ENCODE measurements around the gene OR3A1. TPM values are rescaled to one million over a fixed set of nuclear protein-coding genes. Genes with fewer than 3 reads are reported as not detected.
"Not testable (repeated sequence)": the region's sequence is repeated elsewhere in the genome, so short reads cannot be mapped to it uniquely, and the experiment has no call there.

OR3A1 gene
- total and polyA plus RNA-seq, 2 of the 8 experiments (the other 6 are each of a cell fraction or from before 2014, with no cell fraction given) = not detected

DNA sequence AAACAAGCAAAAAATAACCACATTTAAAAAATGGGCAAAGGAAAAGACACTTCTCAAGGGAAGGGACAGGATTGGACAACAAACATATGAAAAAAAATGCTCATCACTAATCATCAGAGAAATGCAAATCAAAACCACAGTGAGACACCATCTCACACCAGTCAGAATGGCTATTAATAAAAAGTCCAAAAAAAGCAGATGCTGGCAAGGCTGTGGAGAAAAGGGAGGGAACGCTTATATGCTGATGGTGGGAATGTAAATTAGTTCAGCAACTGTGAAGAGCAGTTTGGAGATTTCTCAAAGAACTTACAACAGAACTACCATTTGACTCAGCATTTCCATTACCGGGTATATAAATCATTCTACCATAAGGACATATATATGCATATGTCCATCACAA lies 49.1 kb downstream of the OR3A1 start:
- not testable (repeated sequence) for H4K5ac ChIP-seq (ENCODE audit: insufficient read length, low read depth, low read length); H3K36me3 ChIP-seq (ENCODE audit: control insufficient read depth in 2 of 4, insufficient read depth in 4 of 4, low read length in 3 of 4); H2BK20ac ChIP-seq (ENCODE audit: low read length)

DNA sequence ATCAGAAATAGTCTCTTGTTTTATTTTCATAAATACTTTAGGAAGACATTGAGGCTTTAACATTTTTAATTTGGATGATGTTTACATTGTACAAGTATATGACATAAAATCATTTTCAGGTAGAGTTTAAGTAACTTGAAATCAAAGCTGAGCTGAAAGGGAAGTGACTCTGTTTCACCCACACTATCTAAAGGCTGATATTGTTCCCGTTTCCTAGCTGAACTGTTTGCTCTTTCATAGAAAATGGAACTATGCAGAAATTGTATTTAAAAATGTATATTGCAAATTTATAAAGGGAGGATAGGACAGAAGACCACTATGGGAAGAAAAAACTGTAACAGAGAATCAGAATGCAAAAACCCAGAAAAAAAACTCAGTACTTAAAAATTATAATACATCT lies 53.3 kb downstream of the OR3A1 start:
- H4K5ac ChIP-seq (ENCODE audit: insufficient read length, low read depth, low read length); H3K36me3 ChIP-seq (ENCODE audit: control insufficient read depth in 2 of 4, insufficient read depth in 4 of 4, low read length in 3 of 4); H2BK5ac ChIP-seq (ENCODE audit: low read depth, low read length); DNase-seq (ENCODE audit: low read depth in 1 of 2, low spot score in 2 of 2); H3K4me1 ChIP-seq (replicated peaks in 1 of 4; ENCODE audit: control insufficient read depth in 3 of 4, insufficient read depth in 4 of 4, low read length in 3 of 4); H4K8ac ChIP-seq (ENCODE audit: extremely low read depth, insufficient read depth, low read length); H3K56ac ChIP-seq (replicated peaks; ENCODE audit: insufficient read length, low read depth, low read length); H3K23me2 ChIP-seq (ENCODE audit: low read depth, low read length); H3K9me3 ChIP-seq (ENCODE audit: insufficient read depth in 2 of 2, low read depth in 1 of 2, low read length in 1 of 2); FAIRE-seq; H3K4me3 ChIP-seq (ENCODE audit: extremely low read depth in 1 of 4, insufficient read depth in 2 of 4, low read depth in 3 of 4, low read length in 4 of 4); H4K91ac ChIP-seq (replicated peaks; ENCODE audit: insufficient read length, low read length); POLR2A ChIA-PET (ENCODE audit: partially characterized antibody); H3K79me1 ChIP-seq (ENCODE audit: low read depth, low read length); H2BK15ac ChIP-seq (ENCODE audit: low read length); H2AK5ac ChIP-seq (ENCODE audit: low read depth, low read length); H3K9ac ChIP-seq (replicated peaks in 1 of 4; ENCODE audit: extremely low read depth in 1 of 4, low read depth in 3 of 4, low read length in 3 of 4); H3K27ac ChIP-seq (ENCODE audit: low read depth, low read length); H2BK12ac ChIP-seq (ENCODE audit: low read depth, low read length); H3K14ac ChIP-seq (ENCODE audit: insufficient read length); H4K20me1 ChIP-seq (replicated peaks in 1 of 2; ENCODE audit: control insufficient read depth in 1 of 2, insufficient read depth in 2 of 2, low read length in 2 of 2); H2AFZ ChIP-seq (ENCODE audit: low read length); H3K4me2 ChIP-seq (ENCODE audit: insufficient read depth in 1 of 2, low read depth in 2 of 2, low read length in 2 of 2); H3K18ac ChIP-seq (ENCODE audit: extremely low read depth, low read length); H3K23ac ChIP-seq (ENCODE audit: insufficient read length); H3K4ac ChIP-seq (replicated peaks; ENCODE audit: insufficient read length, low read depth, low read length); CTCF ChIA-PET (ENCODE audit: partially characterized antibody); H3K79me2 ChIP-seq (ENCODE audit: control insufficient read depth in 1 of 2, insufficient read depth in 2 of 2, low read length in 2 of 2); H2BK20ac ChIP-seq (ENCODE audit: low read length); H3K27me3 ChIP-seq (replicated peaks in 1 of 4; ENCODE audit: control insufficient read depth in 3 of 4, extremely low read depth in 1 of 4, insufficient read depth in 3 of 4, low read length in 3 of 4); H2BK120ac ChIP-seq (replicated peaks; ENCODE audit: low read depth, low read length): not testable (repeated sequence)
- 60% methylated on average over 1 of the region's 1 CpG; no CpG with 5 or more reads in 1 of the 2 experiments for WGBS, 2 experiments (ENCODE audit: extremely low coverage in 1 of 2, insufficient coverage in 1 of 2, insufficient read length in 1 of 2, insufficient replicate concordance in 2 of 2, low coverage in 1 of 2, low lambda C conversion rate in 2 of 2, missing lambda C conversion rate in 1 of 2)

More for the DNA sequence above, 49.1 kb downstream of the OR3A1 start:
- H3K79me1 ChIP-seq (ENCODE audit: low read depth, low read length); CTCF ChIA-PET (ENCODE audit: partially characterized antibody); H3K14ac ChIP-seq (ENCODE audit: insufficient read length); H2BK12ac ChIP-seq (ENCODE audit: low read depth, low read length); H3K4me3 ChIP-seq (ENCODE audit: extremely low read depth in 1 of 4, insufficient read depth in 2 of 4, low read depth in 3 of 4, low read length in 4 of 4); H2AFZ ChIP-seq (ENCODE audit: low read length); H3K18ac ChIP-seq (ENCODE audit: extremely low read depth, low read length); H3K4ac ChIP-seq (replicated peaks; ENCODE audit: insufficient read length, low read depth, low read length); H3K23me2 ChIP-seq (ENCODE audit: low read depth, low read length); DNase-seq (ENCODE audit: low read depth in 1 of 2, low spot score in 2 of 2); H3K27me3 ChIP-seq (replicated peaks in 1 of 4; ENCODE audit: control insufficient read depth in 3 of 4, extremely low read depth in 1 of 4, insufficient read depth in 3 of 4, low read length in 3 of 4); H4K8ac ChIP-seq (ENCODE audit: extremely low read depth, insufficient read depth, low read length); H3K56ac ChIP-seq (replicated peaks; ENCODE audit: insufficient read length, low read depth, low read length); H4K91ac ChIP-seq (replicated peaks; ENCODE audit: insufficient read length, low read length); H3K27ac ChIP-seq (ENCODE audit: low read depth, low read length); H2BK120ac ChIP-seq (replicated peaks; ENCODE audit: low read depth, low read length); H3K23ac ChIP-seq (ENCODE audit: insufficient read length); H3K4me2 ChIP-seq (ENCODE audit: insufficient read depth in 1 of 2, low read depth in 2 of 2, low read length in 2 of 2); H2AK5ac ChIP-seq (ENCODE audit: low read depth, low read length); H2BK5ac ChIP-seq (ENCODE audit: low read depth, low read length); H2BK15ac ChIP-seq (ENCODE audit: low read length); H3K9ac ChIP-seq (replicated peaks in 1 of 4; ENCODE audit: extremely low read depth in 1 of 4, low read depth in 3 of 4, low read length in 3 of 4); H3K79me2 ChIP-seq (ENCODE audit: control insufficient read depth in 1 of 2, insufficient read depth in 2 of 2, low read length in 2 of 2); H3K4me1 ChIP-seq (replicated peaks in 1 of 4; ENCODE audit: control insufficient read depth in 3 of 4, insufficient read depth in 4 of 4, low read length in 3 of 4); FAIRE-seq; H3K9me3 ChIP-seq (ENCODE audit: insufficient read depth in 2 of 2, low read depth in 1 of 2, low read length in 1 of 2); H4K20me1 ChIP-seq (replicated peaks in 1 of 2; ENCODE audit: control insufficient read depth in 1 of 2, insufficient read depth in 2 of 2, low read length in 2 of 2); POLR2A ChIA-PET (ENCODE audit: partially characterized antibody): not testable (repeated sequence)
- 80% methylated on average over 1 of the region's 2 CpGs; no CpG with 5 or more reads in 1 of the 2 experiments for WGBS, 2 experiments (ENCODE audit: extremely low coverage in 1 of 2, insufficient coverage in 1 of 2, insufficient read length in 1 of 2, insufficient replicate concordance in 2 of 2, low coverage in 1 of 2, low lambda C conversion rate in 2 of 2, missing lambda C conversion rate in 1 of 2)

Data from H1 (cell line).